DMS114 treated with DMSO at 0.1 percent for 48 hours (cell line): Measurements from ENCODE around the gene HDHD3.
"Not testable (repeated sequence)": the region's sequence is repeated elsewhere in the genome, so short reads cannot be mapped to it uniquely, and the experiment has no call there.

Source experiments
- DNase-seq: peaks from one replicate; lab custom pipeline; 2025; ENCODE audit not compliant: unreplicated experiment; lab: John Stamatoyannopoulos, UW

HDHD3 gene, protein sequence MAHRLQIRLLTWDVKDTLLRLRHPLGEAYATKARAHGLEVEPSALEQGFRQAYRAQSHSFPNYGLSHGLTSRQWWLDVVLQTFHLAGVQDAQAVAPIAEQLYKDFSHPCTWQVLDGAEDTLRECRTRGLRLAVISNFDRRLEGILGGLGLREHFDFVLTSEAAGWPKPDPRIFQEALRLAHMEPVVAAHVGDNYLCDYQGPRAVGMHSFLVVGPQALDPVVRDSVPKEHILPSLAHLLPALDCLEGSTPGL

DNA sequence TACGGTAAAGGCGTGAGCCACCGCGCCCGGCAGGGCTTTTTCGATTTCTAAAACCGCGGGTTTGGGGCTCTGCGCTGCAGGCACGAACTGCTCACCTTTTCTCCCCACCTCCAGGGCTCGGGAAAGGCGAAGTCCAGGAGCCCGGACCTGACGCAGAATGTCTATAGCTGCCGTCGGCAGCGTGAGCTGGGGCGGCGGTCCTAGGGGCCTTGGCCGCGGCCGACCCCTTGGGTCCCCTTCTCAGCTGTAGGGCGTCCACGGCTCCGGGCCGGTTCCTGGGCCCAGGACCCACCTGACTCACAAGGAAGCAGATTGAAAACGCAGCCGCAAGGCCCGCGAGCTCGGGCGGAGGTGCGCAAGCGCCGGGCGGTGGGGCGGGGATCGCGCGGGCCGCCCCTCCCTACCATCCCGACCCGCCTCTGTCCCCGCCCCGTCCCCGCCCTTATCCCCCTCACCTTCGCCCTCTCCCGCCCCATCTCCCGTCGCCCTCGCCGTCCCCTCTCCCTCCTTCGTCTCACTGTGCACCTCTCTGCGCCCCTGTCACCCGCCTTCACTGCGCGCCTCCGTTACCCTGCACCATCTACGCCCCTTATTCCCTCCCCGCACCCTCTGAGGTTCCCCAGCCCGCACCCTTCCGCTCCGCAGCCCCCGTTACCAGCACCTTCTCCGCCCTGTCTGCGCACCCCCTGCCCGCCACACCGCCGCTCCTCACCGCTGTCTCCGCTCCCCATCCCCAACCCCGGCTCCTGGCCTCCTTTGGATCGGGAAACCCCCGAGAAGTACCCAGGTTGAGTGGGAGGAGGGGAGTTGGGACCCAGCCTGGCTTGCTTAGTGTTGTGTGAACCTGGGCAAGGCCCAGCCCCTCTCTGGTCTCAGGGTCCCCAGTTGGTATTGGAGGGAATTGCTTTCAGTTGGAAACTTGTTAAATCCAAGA is at the start of gene HDHD3:
Gene HDHD3, minus strand, starts transcription at position 353 of the 934 bp plus-strand sequence. CDS start 2,632 bp downstream, outside the sequence.
- DNase-seq = peak; percentile 45

DNA sequence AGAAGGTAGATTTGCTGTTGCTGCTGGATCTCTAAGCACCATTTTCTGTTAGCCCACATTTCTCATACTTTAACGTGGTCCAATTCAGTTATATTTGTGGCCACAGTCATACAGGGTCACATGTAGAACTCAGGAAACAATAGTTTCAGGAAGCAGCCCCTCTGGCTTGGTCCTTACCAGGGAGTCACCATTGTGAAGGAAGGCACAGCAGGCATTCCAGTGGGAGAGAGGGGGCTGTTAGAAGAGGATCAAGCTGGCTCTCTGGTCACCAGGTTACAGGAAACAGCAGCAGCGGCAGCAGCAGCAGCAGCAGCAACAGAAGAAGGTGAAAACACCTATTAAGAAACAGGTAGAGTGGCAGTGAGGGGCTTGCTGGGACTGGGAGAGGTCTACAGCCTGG is 48.3 kb upstream of the HDHD3 start:
- DNase-seq = no peak

- no peak for DNase-seq
Observed at GRCh38 chr9:113421726-113422125, 44.9 kb upstream of the HDHD3 start.

- DNase-seq = no peak
Observed at GRCh38 chr9:113417370-113417769, 40.6 kb upstream of the HDHD3 start.

GRCh38 chr9:113416149-113416721 is 39.4 kb upstream of the HDHD3 start:
- no peak for DNase-seq

- DNase-seq = peak; percentile 90
Observed at GRCh38 chr9:113410207-113410864, 33.5 kb upstream of the HDHD3 start, which contains the start of the genes C9orf43 and POLE3. TSS of gene C9orf43 (plus strand) at chr9:113410747. CDS start at chr9:113413494, 2,747 bp downstream. TSS of gene POLE3 (minus strand) at chr9:113410675. CDS start at chr9:113410293, 382 bp downstream.

DNA sequence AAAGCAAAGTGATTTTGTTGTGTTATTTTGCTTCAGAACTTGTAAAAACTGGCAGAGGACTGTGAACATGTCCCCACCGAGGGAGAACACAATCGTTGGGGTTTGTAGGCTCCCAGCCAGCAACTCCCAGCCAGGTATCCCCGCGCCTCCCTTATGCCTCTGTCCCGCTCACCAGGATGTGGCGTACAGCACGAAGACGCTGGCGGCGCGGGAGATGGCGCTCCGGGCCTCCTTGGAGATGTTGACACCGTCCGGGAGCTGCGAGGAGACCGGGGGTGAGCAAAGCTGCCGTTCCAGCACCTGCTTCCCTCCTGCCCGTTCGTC is 33.1 kb upstream of the HDHD3 start:
- DNase-seq = no peak

- no peak for DNase-seq
Observed at GRCh38 chr9:113409481-113409880, 32.7 kb upstream of the HDHD3 start.

DNA sequence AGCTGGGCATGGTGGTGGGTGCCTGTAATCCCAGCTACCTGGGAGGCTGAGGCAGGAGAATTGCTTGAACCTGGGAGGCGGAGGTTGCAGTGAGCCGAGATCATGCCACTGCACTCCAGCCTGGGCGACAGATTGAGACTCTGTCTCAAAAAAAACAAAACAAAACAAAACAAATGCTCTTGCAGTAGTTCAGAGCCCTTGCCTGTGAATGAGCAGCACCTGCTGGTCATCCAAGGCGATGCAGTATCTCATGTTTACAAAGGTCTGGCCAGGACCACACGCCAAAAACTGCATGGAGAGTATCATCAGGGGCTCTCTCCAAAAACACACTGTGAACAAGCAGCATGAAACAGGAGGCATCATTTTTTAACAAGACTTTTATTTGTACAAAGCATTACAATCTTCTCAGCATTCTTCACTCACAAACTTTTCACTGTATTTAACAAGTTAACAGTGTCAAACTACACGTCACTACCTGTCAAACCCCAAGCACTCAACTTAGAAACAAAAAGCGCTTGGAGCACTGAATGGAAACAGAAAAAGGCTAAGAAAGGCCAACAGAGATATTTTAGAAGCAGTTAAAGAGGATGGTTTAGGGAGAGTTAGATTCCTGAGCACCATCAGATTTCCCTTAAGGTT is 30.2 kb upstream of the HDHD3 start:
- DNase-seq = peak; percentile 51

DNA sequence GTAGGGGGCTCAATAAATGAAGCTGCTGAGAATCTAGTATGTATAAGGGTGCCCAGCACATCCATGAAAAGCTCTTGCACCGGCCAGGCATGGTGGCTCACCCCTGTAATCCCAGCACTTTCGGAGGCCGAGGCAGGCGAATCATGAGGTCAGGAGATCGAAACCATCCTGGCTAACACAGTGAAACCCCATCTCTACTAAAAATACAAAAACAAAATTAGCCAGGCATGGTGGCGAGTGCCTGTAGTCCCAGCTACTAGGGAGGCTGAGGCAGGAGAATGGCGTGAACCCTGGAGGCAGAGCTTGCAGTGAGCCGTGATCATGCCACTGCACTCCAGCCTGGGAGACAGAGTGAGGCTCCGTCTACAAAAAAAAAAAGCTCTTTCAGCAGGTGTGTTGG is 29.6 kb upstream of the HDHD3 start:
- DNase-seq = not testable (repeated sequence)

DNA sequence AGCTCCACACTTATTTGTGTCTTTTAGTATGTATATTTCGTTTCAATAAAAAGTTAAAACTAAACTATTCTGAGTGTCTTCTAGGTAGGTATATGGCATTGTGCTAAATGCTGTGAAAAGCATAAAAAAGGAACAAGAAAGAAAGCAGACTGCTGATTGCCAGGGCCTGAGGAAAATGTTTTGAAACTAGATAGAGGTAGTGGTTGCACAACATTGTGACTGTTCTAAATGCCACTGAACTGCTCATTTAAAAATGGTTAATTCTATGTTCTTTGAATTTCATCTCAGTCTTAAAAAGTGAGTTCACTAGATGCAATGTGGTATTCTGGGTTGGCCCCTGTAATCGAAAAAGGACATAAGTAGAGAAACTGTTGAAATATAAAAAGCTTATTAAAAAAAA is 26.9 kb upstream of the HDHD3 start:
- no peak for DNase-seq

GRCh38 chr9:113401027-113401792 is 24.4 kb upstream of the HDHD3 start, which contains the start of gene ALAD:
TSS of gene ALAD (minus strand) at chr9:113401284. CDS start at chr9:113393559, 7,725 bp downstream.
- peak; percentile 90 for DNase-seq

DNA sequence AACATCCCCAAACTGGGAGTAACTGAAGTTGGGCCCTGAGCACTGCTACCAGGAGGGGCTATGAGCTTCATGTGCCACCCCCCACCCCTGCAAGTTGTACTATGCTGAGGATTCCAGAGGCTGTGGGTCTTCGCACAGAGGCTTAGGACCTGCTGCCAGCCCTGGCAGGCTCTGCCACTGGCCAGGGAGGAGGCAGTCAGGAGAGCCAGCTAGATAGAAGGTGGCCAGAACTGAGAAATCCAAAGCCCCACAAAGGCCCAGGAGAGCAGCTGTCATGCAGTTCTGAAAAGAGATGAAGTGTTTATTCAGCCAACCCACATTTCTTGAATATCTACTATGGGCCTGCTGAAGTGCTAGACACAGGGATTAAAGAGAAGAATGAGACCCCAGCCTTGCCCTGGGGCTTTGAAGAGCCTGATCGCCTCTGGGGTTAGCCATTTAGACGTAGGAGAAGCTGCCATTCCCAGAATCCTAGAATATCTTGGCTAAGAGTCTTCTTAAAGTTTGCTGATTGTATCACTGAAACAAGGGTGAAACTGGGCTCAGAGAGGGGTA is 22.9 kb upstream of the HDHD3 start:
- no peak for DNase-seq

DNA sequence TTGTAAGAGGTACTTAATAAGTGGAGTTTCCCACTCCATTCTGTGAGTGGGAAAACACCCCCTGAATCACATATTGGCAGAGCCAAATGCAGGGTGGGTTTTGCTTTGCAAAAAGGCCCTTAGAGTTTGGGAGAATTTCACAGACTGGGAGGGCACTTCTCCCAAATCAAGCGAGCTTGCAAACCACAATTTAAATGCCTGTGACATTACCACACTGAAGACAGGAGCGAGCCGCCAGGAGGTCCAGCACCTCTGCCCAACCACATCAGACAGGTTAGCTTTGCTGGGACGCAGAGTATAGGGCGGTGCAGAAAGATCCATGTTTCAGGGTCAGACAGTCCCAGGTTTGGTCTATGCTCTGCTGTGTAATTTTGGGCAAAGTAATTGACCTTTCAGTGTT is 22.0 kb upstream of the HDHD3 start:
- DNase-seq = no peak

- DNase-seq = no peak
Observed at GRCh38 chr9:113397203-113397631, 20.4 kb upstream of the HDHD3 start.

DNA sequence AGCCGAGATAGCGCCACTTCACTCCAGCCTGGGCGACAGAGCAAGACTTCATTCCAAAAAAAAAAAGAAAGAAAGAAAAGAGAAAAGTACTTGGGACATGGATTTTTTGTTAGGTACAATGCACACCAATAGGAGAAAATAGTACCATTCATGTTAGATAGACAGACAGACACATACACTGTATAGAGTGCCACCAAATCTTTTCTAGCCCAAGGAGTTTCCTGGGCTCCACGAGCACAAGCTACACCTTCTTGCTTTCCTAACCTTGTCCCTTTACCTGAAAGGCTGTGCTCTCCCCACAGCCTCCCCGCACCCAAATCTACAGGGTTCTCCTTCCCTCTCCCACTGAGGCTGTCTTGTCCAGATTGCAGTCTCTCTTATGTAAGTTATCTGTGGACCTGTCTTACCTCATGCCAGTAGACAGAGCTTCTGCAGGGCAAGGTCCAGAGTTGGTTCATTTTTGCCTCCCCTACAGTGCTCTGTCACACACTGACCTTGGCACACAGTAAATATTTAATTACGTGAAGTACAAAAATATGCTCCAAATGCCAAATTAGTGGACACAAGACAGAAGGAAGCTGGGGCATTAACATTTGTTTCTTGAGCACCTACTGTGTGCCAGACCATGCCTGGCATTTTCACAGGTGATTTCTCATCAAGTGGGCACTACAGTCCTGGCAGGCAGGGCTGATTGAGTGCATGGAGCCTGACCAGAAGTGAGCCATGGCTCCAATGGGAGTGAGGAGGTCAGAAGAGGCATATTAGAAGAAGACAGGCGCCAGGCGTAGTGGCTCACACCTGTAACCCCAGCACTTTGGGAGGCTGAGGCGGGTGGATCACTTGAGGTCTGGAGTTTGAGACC is 18.4 kb upstream of the HDHD3 start:
- no peak for DNase-seq

- DNase-seq = no peak
Observed at GRCh38 chr9:113393281-113393680, 16.5 kb upstream of the HDHD3 start.

GRCh38 chr9:113391917-113392316 is 15.1 kb upstream of the HDHD3 start:
- DNase-seq = no peak
